ENCODE measurements around the gene HYAL3. TPM values are rescaled to one million over a fixed set of nuclear protein-coding genes. Genes with fewer than 3 reads are reported as not detected.

Gene HYAL3
- total and polyA plus RNA-seq, 10 of the 15 experiments (the other 5 are each of a cell fraction or from before 2014, with no cell fraction given) = 0.37 to 4.2 (median 2.8) TPM

DNA sequence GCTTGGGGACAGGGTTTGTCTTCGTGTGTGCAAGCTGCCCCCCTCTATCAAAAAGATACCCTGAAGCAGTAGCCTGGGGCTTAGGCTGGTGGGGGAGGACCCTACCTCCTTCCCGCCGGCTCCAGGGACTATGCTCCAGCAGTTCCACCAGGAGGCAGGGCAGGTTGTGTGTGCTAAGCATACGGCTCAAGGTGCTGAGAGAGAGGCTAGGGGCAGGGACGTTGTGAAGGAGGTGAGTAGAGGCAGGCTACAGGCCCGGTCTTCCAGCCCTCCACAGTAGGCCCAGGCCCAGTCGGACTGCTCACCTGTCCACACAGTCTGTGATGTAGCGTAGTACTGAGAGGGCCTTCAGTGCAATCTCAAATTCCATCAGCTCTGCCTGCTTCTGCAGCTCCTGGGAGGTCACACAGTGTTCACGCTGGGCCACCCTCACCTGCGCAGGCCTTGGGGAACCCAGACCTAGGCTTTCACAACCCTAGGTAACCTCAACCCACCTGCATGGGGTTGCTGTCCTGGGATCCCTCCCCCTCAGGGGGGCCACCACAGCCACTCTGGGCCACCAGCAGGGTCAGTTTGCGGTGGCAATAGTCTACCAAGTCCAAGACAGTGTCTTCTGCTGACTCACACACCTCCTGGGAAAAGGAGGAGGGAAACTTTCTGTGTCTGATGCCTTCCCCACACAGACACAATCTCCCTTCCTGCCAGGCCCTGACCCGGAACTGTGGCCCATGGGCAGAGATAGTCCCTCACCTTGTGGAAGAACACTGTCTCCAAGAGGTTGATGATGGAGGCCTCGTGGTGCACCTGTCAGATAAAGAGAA lies 43.8 kb upstream of the HYAL3 start:
- WGBS (ENCODE audit: insufficient coverage, insufficient replicate concordance, low lambda C conversion rate, missing lambda C conversion rate) = 69% methylated on average over 13 of the region's 13 CpGs
- ChIA-PET SMC1A (ENCODE audit: uncharacterized antibody, unreplicated experiment) (no interaction called here), POLR2A (interaction anchor here (0.6 to 1.0 kb wide), 2 partner anchors 108 to 224 kb away, joined by 3 read pairs; no protein-coding TSS in a partner anchor), RAD21 (ENCODE audit: unreplicated experiment) (interaction anchor here (0.6 kb wide), 1 partner anchor 22 kb away, joined by 4 read pairs; no protein-coding TSS in a partner anchor), CTCF (interaction anchor here (0.6 kb wide), 1 partner anchor 16 kb away, joined by 4 read pairs; the partner anchor contains the start of gene TMEM115)
- no peak overlapping the region for H3K4me2 ChIP-seq (ENCODE audit: control insufficient read depth, insufficient read depth)
- no peak overlapping the region for H3K9ac ChIP-seq (ENCODE audit: control insufficient read depth, insufficient read depth, low read length)
- no peak overlapping the region for H2AFZ ChIP-seq (ENCODE audit: control insufficient read depth, low read depth, low read length)
- H3K4me1 ChIP-seq (ENCODE audit: control insufficient read depth, insufficient read depth, low read length) = peaks cover 8% of the 10 kb centered on the region; the same call in 1 of the 2 replicates
- BruUV-seq (replicated peaks) = no TSS peak
- H3K27ac ChIP-seq (ENCODE audit: control insufficient read depth, insufficient read depth) = no peak overlapping the region
- H3K79me2 ChIP-seq (ENCODE audit: control insufficient read depth, insufficient read depth, low read length) = peaks cover 25% of the 10 kb centered on the region
- no peaks in the 10 kb centered on the region for H3K27me3 ChIP-seq (replicated peaks in 1 of 2; ENCODE audit: control insufficient read depth in 2 of 2, insufficient read depth in 2 of 2, low read length in 1 of 2)
- no peak overlapping the region for H3K4me3 ChIP-seq
- no peaks in the 10 kb centered on the region for H3K9me3 ChIP-seq (replicated peaks; ENCODE audit: control insufficient read depth, insufficient read depth, low read length)
- ATAC-seq = no peak
- peaks cover 0 to 3% of the 10 kb centered on the region in 2 experiments; a peak in 1 of 4 replicates for H3K36me3 ChIP-seq (ENCODE audit: control insufficient read depth in 2 of 2, insufficient read depth in 2 of 2, low read length in 1 of 2)
- no peak for FAIRE-seq
- DNase-seq (ENCODE audit: low read depth, low spot score) = no peak
- TF ChIP-seq TARDBP (IDR thresholded peaks at IDR 0.05; ENCODE audit: borderline replicate concordance) = no peak
- H4K20me1 ChIP-seq (ENCODE audit: control insufficient read depth, insufficient read depth) = no peaks in the 10 kb centered on the region
- in situ Hi-C loops (cut with MboI) (no loop called here), intact Hi-C loops (cut with micrococcal nuclease; ENCODE audit: unreplicated experiment) (no loop called here)

DNA sequence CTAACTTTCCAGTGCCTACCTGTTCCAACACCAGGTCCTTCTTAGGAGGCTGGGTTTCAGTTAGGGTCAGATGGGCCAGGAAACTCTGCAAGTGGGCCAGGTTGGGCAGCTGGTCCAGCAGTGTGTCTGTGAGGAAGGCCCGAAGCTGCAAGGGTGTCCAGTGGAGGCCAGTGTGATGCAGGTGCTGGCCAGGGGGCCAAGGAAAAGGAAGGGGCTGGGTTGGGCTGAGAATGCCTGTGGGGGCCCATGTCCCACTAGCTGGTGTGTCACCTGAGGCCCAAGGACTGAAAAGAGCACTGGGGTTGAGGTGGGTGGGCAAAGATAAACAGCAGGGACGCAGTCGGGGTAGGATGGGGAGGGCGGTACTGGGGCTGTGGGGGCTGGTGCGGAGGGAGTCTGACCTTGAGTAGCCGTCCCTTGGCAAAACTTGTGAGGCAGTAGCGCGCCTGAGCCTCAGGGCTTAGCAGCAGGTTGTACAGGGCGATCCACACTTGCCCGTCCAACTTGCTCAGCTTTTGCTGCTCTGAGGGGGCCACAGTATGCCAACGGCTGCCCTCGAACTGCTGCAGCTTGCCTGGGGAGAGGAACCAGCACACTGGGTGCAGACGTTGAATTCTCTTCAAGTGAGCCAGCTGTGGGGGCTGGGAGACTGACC lies 42.9 kb upstream of the HYAL3 start:
- Histone ChIP-seq H3K4me2 (ENCODE audit: control insufficient read depth, insufficient read depth) (no peak overlapping the region), H3K27ac (ENCODE audit: control insufficient read depth, insufficient read depth) (no peak overlapping the region), H3K79me2 (ENCODE audit: control insufficient read depth, insufficient read depth, low read length) (peaks cover 34% of the 10 kb centered on the region), H3K4me1 (ENCODE audit: control insufficient read depth, insufficient read depth, low read length) (peaks cover 8% of the 10 kb centered on the region; the same call in 1 of the 2 replicates), H3K27me3 (replicated peaks in 1 of 2; ENCODE audit: control insufficient read depth in 2 of 2, insufficient read depth in 2 of 2, low read length in 1 of 2) (no peaks in the 10 kb centered on the region), H2AFZ (ENCODE audit: control insufficient read depth, low read depth, low read length) (no peak overlapping the region), H3K36me3 (ENCODE audit: control insufficient read depth in 2 of 2, insufficient read depth in 2 of 2, low read length in 1 of 2) (no peaks in the 10 kb centered on the region), H3K9me3 (replicated peaks; ENCODE audit: control insufficient read depth, insufficient read depth, low read length) (no peaks in the 10 kb centered on the region), H3K4me3 (no peak overlapping the region), H3K9ac (ENCODE audit: control insufficient read depth, insufficient read depth, low read length) (no peak overlapping the region), H4K20me1 (ENCODE audit: control insufficient read depth, insufficient read depth) (no peaks in the 10 kb centered on the region)
- intact Hi-C loops (cut with micrococcal nuclease; ENCODE audit: unreplicated experiment) = no loop called here
- POLR2A ChIA-PET = interaction anchor here (0.7 to 7.0 kb wide), 3 partner anchors 8 to 107 kb away, joined by 3 to 84 read pairs (median 3); partner anchors contain the start of genes CYB561D2 and NPRL2
- in situ Hi-C loops (cut with MboI) = no loop called here
- 79% methylated on average over 12 of the region's 13 CpGs for WGBS (ENCODE audit: insufficient coverage, insufficient replicate concordance, low lambda C conversion rate, missing lambda C conversion rate)
- no TSS peak for BruUV-seq (replicated peaks)
- TF ChIP-seq MYC (IDR thresholded peaks at IDR 0.05; ENCODE audit: insufficient read depth, insufficient read length, insufficient replicate concordance, low read length, severe bottlenecking) = no peak
- no peak for TF ChIP-seq CBX5 (IDR thresholded peaks at IDR 0.05; ENCODE audit: low read depth)
- no peak for TF ChIP-seq GABPA (IDR thresholded peaks at IDR 0.05; ENCODE audit: low read depth)
- TF ChIP-seq CHD2 (IDR thresholded peaks at IDR 0.05; ENCODE audit: borderline replicate concordance, low read depth, low read length) = no peak
- no peak for TF ChIP-seq RAD21 (IDR thresholded peaks at IDR 0.05; ENCODE audit: insufficient read depth, low read depth, low read length)
- no peak for TF ChIP-seq SP1 (IDR thresholded peaks at IDR 0.05; ENCODE audit: low read depth, low read length)
- TF ChIP-seq SMAD5 (IDR thresholded peaks at IDR 0.05; ENCODE audit: low read depth) = no peak
- TF ChIP-seq POLR2AphosphoS2 (IDR thresholded peaks at IDR 0.05; ENCODE audit: low read depth, low read length) = no peak
- TF ChIP-seq, protein P1, sequence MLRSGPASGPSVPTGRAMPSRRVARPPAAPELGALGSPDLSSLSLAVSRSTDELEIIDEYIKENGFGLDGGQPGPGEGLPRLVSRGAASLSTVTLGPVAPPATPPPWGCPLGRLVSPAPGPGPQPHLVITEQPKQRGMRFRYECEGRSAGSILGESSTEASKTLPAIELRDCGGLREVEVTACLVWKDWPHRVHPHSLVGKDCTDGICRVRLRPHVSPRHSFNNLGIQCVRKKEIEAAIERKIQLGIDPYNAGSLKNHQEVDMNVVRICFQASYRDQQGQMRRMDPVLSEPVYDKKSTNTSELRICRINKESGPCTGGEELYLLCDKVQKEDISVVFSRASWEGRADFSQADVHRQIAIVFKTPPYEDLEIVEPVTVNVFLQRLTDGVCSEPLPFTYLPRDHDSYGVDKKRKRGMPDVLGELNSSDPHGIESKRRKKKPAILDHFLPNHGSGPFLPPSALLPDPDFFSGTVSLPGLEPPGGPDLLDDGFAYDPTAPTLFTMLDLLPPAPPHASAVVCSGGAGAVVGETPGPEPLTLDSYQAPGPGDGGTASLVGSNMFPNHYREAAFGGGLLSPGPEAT (IDR thresholded peaks at IDR 0.05; ENCODE audit: low read depth) = no peak
- DNase-seq (ENCODE audit: low read depth, low spot score) = no peak
- CTCF ChIA-PET = no interaction called here
- no peak for ATAC-seq
- no peak for FAIRE-seq
- SMC1A ChIA-PET (ENCODE audit: uncharacterized antibody, unreplicated experiment) = no interaction called here
- RAD21 ChIA-PET (ENCODE audit: unreplicated experiment) = no interaction called here

Measured in GM12878 (cell line).